Loucy (cell line): ENCODE measurements around the gene TAS2R43.

Experiments used
- CTCF ChIP-seq: fragments of 200-600 bp; sonication (generic); conservative IDR thresholded peaks from 2 replicates; pipeline ENCODE4 v1.5.1; 2014; ENCODE audit warnings: mild to moderate bottlenecking, antibody characterized with exemption, low read length
- EZH2phosphoT487 ChIP-seq: fragments of 200-600 bp; IDR thresholded peaks from 2 replicates; pipeline ENCODE4 v1.6.1; 2018; ENCODE audit warnings: antibody characterized with exemption, mild to moderate bottlenecking, moderate library complexity, borderline replicate concordance

GRCh38 chr12:11108862-11109261 lies 16.7 kb upstream of the TAS2R43 start:
- TF ChIP-seq CTCF (no peak), EZH2phosphoT487 (no peak)
